Suppressor macrophage treated with lipopolysaccharide for 4 hours (primary cell): ENCODE measurements around the gene ADAM10.
"Not testable (repeated sequence)": the region's sequence is repeated elsewhere in the genome, so short reads cannot be mapped to it uniquely, and the experiment has no call there.

Experiments used
- DNase-seq: peaks from one replicate; pipeline ENCODE4 v3.0.0-alpha.2; 2020

Gene ADAM10

DNA sequence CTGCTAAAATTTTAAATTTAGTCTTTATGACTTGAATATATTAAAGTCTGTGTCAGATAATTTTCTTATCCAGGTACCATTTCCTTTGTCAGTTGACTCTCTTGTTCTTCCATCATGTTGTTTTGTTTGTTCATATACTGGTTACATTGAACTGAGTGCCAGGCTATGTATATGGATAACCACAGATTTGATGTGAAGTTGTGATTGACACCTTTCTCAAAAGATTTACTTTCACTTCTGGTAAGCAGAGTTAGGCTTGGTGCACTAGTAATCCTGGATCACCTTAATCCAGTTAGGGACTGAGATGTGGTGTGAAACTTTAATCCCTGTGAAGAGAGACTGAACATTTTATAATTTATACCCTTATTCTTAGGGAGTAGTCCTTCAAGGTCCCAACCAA lies 99.4 kb downstream of the ADAM10 start:
- no peak for DNase-seq

- no peak for DNase-seq
These were observed 100.3 kb downstream of the ADAM10 start for GRCh38 chr15:58649175-58649574.

DNA sequence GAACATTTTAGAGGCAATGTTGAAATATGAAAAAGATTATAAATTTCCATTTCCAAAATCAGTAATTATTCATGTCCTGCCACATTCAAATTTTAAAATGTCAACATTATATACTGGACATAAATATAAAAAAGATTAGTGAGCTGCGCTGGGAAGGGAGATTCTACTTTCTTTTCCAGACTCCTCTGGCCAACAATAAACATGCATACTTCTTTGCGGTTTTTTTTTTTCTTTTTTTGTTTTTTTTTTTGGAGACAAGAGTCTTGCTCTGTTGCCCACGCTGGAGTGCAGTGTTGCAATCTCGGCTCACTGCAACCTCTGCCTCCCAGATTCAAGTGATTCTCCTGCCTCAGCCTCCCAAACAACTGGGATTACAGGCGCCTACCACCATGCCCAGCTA lies 105.5 kb downstream of the ADAM10 start:
- no peak for DNase-seq

DNA sequence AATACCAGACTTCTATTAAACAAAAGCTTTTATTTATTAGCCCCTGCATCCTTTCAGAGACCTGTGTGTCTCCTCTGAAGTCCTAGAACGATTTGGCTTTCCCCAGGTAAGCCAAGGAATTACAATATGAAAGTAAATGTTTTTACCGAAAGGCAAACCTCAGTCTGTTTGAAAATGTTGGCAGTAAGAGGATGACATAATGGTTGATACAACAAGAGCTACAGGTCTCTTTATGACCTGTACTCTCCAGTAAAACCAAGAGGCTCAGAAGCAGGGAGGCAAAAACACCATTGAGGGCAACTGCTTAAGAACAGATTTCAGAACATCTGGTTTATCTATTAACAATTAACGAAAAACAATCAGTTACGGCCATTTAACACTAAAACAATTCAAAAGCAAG lies 107.8 kb downstream of the ADAM10 start:
- no peak for DNase-seq

GRCh38 chr15:58639992-58640391 lies 109.5 kb downstream of the ADAM10 start:
- no peak for DNase-seq

GRCh38 chr15:58639002-58639756 lies 110.3 kb downstream of the ADAM10 start:
- no peak for DNase-seq

DNA sequence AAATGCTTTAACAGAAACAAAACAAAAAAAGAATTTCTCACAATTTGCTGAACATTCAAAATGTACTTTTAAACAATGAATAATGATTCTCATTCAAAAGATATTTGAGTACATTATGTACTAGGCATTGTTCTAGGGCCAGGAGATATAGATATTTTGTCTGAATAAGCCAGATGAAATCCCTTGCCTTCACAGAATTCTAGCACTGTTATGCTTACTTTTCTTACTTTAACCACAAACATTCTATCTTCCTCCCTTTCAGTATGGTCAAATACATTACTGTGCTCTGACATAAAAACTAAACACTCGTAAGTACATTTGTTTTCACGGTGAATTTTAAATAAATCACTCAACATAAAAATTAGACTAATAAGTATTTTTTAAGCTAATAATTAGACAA lies 116.7 kb downstream of the ADAM10 start:
- DNase-seq: no peak

- DNase-seq: no peak
These were observed 118.2 kb downstream of the ADAM10 start for GRCh38 chr15:58631319-58631718.

GRCh38 chr15:58629625-58630024 lies 119.9 kb downstream of the ADAM10 start:
- DNase-seq: no peak

DNA sequence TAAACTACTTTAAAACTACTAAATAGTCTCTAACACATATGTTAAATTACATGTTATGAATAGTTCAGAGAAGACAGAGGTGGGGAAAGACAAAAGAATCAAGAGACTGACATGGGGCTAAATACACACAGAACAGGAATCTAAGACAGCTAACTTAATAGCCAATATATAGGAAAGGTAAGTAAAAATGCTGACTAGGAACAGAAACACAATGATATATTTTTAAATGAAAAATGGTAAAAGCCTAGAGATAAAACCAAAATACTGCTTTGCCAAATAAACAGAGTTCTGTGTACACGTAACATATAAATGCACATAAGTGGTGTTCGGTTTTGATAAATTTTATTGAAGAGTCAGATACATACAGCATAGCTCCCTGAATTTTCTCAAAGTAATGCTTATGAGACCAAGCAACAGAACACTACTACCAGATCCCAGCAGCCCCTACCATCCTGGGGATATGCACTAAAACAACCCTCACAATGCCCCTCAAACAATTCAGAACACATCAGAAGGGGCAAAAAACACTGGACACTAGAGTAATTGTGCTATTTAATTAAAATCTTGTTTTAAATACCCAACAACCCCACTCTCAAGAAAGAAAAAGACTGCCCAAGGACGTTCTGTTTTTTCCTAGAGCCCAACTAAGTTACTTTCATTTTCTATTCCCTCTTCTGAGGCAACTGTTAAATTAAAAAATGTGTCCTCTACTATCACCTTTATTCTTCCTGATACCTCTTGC lies 121.1 kb downstream of the ADAM10 start:
- peak; percentile 42 for DNase-seq

- no peak for DNase-seq
These were observed 121.8 kb downstream of the ADAM10 start for GRCh38 chr15:58627701-58628100.

GRCh38 chr15:58627046-58627445 lies 122.5 kb downstream of the ADAM10 start:
- no peak for DNase-seq

DNA sequence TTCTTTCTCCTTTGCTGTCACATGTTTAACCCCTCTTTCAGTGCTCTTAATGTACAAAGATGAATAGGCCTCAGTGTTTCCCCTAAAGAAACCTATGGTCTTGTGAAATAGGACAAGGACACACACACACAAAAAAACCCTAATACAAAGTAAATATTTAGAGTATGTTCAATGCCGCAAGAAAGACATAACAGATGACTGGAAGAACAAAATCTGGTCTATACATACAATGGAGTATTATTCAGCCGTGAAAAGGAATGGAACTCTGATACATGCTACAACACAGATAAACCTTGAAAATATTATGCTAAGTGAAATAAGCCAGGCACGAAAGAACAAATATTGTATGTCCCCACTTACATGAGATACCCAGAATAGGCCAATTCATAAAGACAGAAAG lies 123.1 kb downstream of the ADAM10 start:
- no peak for DNase-seq

- no peak for DNase-seq
These were observed 126.6 kb downstream of the ADAM10 start for GRCh38 chr15:58622877-58623276.

DNA sequence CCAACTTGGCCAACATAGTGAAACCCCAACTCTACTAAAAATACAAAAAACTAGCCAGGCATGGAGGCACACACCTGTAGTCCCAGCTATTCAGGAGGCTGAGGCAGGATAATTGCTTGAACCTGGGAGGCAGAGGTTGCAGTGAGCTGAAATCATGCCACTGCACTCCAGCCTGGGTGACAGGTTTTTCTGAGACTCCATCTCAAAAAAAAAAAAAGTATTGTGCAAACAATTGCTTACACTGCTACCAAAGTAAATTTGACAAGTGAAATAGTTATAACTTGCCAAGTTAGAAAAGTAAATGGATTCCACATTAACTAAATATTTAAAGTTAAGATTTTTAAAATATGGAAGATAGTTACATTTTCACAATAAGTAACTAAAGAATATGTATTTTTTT lies 129.2 kb downstream of the ADAM10 start:
- DNase-seq: not testable (repeated sequence)

DNA sequence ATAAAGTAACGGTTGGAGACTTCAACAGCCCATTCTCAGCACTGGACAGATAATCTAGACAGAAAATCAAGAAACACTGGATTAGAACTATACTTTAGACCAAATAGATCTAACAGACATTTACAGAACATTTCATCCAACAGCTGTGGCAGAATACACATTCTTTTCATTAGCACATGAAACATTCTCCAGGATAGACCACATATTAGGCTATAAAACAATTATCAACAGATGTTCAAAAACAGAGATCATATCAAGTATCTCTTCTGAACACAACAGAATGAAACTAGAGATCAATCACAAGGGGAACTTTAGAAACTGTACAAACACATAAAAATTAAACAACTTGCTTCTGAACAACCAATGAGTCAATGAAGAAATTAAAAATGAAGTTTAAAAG lies 133.3 kb downstream of the ADAM10 start:
- DNase-seq: no peak

GRCh38 chr15:58611731-58612676 lies 137.5 kb downstream of the ADAM10 start:
- DNase-seq: no peak

GRCh38 chr15:58608711-58609110 lies 140.8 kb downstream of the ADAM10 start:
- DNase-seq: no peak

DNA sequence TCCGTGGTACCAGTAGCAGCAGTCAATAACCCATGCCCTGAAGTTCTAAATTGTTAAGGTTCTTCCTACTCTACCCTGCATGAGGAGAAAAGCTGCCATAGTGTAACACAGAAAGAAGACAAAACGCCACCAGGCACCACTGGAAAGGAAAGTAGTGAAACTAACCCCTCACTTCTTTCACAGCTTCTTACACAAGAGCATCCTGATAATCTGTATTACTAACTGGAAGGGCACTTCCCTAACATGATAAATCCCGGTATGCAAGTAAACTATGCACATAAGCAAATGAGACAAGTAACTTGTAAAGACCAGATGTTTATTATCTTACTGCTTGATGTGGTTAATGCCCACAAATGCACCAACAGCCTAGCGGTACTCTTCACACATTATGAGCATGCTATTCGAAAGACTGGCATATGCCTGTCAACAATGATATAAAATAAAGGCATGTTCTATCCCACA lies 141.3 kb downstream of the ADAM10 start:
- peak; percentile 30 for DNase-seq

GRCh38 chr15:58606577-58607080 lies 142.9 kb downstream of the ADAM10 start:
- DNase-seq: no peak

DNA sequence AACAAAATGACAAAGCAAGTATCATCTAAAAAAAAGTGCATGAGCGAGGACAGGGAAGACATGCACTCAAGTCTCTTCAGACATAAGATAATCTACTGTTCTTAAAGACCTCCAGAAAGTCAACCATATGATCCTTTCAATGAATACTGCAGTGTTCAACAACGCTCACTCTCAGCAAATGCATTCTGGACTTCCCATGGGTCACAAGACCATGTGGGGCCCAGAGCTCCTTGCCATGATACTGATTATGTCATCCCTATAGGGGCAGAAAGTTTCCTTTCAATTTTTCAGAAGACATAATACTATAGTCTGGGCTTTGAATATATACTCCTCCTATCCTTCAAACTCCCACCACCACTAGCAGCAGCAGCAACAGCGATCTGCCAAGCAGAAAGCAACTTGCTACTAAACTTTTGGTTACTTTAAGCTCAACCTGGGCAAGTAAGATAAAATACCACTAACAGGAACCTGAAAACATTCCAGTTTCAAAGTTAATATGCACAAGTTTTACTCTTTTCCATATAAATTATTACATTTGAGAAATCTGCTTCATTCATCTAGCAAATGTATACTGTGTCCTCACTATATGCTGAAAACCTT lies 143.5 kb downstream of the ADAM10 start:
- peak; percentile 52 for DNase-seq

DNA sequence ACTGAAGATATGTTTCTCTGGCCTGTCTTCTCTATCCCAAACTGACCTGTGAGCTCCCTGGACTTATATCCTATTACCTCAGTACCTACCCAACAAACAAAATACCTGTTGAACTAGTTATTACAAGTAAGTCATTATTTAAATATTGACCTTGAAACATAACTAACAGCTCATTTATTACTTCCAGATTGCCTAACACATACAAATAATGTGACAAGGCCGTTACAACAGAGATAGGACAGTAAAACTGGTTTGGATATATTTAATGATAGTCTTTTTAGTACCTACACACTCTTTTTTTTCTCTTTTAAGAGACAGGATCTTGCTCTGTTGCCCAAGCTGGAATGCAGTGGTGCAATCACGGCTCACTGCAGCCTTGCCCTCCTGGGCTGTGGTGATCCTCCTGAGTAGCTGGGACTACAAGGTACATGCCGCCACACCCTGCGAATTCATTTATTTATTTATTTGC lies 145.0 kb downstream of the ADAM10 start:
- DNase-seq: no peak
